Activated CD4-positive, alpha-beta T cell treated with anti-CD3 and anti-CD28 coated beads for 48 hours (primary cell): ENCODE data around the gene PITX3.

Source experiments
- DNase-seq: peaks from one replicate; pipeline ENCODE4 v3.0.0-alpha.2; 2020

Gene PITX3

GRCh38 chr10:102241444-102242117 lies at the start of gene PITX3:
Gene PITX3, minus strand, starts transcription at chr10:102241512. Its CDS starts 9,432 bp downstream, at chr10:102232080.
- DNase-seq, result peak; percentile 96

- DNase-seq, result no peak
These were observed 48.5 kb upstream of the PITX3 start for GRCh38 chr10:102289840-102290239.

DNA sequence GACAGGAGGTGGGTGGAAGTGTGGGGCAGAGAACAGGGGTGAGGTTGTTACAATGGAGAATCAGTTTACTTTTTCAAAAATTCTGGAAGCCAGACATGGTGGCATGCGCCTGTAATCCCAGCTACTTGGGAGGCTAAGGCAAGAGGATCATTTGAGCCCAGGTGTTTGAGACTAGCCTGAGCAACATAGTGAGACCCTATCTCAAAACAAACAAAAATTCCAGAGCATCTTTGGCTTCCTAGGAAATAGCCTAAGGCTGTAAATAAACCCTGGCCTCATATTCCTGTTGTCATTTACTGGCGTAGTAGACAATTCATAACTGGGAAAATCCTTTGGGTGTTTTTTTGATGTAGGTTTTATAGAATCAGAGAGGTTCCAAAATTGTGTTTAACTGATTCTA lies 48.0 kb upstream of the PITX3 start:
- DNase-seq, result no peak

- DNase-seq, result no peak
These were observed 46.7 kb upstream of the PITX3 start for GRCh38 chr10:102287991-102288390.

- peak; percentile 27 for DNase-seq
These were observed 46.2 kb upstream of the PITX3 start for GRCh38 chr10:102287538-102287937.

DNA sequence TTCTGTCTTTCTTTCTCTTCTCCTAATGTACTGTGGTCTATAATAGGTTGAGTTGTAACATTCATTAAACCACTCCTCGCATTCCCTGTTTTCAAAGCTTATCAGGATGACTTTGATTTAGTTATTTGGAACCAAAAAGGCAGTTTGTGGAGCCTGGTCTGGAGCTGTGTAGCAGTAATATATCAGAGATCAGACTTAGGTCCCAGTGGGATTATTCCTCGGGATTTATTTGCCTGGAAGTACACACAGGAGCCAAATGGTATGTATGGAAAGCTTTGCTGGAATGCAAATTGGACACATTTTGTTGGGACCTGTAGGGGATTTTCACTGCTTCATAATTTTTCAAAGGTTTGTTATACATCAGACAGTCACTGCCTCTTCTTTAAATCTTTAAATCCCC lies 44.9 kb upstream of the PITX3 start:
- DNase-seq, result no peak

- no peak for DNase-seq
These were observed 43.8 kb upstream of the PITX3 start for GRCh38 chr10:102285133-102285532.

DNA sequence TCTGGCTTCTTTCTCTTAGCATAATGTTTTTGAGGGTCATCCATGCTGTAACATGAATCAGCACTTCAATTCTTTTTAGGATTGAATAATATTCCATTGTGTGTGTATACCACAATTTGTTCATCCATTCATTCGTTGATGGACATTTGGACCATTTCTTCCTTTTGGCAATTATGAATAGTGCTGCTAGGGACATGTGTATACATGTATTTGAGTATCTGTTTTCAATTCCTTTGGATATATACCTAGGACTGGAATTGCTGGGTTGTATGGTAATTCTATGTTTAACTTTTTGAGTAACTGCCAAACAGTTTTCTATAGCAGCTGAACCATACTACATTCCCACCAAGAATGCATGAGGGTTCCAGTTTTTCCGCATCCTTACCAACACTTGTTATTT lies 43.2 kb upstream of the PITX3 start:
- DNase-seq, result no peak

DNA sequence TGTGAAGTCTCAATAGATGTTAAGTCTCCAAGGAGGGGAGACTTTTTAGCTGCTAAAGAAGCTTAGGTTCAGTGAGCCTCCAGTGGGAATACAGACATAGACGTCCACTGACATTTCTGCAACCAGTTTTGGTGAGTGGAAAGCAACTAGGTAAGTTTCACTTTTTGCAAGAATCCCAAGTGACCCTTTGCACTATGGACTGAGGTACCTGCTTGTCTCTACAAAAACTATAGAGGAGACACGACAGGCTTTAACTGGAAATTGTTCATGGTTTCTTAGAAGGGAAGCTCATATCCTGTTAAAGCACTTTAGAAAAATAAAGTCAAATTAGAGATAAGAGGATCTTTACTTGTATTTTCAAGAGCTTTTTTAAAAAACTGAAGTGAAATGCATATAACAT lies 42.6 kb upstream of the PITX3 start:
- no peak for DNase-seq

DNA sequence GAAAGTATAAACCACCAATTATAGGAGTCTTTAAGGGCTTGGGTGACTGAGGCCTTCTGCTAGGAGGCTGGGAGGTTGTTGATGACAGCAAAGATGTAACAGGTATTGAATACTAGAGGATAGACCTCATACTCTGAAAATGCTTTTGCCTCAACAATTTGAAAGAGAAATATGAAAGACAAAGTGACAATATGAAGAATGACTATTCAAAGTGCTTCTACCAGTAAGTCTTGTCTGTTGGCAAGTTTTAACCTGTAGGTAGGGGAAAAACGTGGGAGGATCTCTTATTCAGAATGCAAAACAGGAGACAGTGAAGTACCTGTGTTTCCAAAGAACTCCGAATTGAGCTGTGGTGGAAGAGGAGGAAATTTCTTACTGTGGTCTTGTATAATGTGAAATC lies 42.2 kb upstream of the PITX3 start:
- no peak for DNase-seq

GRCh38 chr10:102281102-102281487 lies 39.8 kb upstream of the PITX3 start:
- no peak for DNase-seq

DNA sequence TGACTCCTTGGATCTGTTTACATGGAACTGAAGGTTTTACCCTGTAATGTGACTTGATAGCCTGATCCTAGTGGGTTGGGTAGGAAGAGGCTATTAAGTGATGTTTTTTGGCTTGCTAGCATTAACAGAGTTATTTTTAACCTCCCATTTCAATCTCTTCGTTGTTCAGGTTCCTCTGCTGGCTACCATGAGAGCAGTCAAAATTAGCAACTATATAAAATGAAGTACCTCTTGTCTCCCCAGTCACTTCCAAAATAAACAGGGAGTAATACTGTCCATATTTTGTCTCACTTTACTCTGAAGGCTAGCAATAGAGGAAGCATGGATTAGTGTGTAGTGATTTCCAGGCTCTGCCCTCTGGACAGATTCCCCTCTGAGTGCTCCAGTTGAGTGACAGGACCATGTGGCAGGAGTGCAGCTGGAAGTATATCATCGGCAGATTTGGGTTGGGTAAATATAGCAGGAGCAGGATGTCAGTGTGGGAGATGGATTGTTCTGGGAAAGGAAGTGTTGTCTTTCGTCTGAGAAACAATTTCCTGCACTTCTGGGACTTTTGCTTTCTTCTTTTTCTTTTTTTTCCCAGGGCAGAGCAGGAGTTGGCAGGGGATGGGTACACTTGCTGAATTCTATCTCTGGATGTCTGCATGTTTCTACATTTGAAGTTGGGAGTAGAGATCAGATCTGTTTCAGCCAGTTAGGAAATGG lies 39.2 kb upstream of the PITX3 start:
- no peak for DNase-seq

DNA sequence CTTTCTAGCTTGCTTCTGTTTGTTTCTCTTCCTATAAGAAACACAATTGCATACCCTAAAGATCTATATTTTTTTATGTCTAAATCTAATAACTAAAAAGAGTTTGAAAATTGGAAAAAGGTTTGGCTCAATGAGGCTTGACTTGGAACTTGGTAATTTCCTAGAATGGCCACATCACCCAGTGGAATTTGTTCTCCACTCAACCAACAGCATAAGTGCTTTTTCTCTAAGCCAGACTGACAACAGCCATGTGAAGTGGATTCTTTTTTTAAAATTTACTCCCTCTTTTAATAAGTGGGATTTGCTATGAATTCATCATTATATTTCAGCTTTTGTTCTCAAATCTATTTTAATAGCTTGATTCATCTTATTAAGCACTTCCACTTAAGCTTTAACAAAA lies 37.8 kb upstream of the PITX3 start:
- DNase-seq, result no peak

DNA sequence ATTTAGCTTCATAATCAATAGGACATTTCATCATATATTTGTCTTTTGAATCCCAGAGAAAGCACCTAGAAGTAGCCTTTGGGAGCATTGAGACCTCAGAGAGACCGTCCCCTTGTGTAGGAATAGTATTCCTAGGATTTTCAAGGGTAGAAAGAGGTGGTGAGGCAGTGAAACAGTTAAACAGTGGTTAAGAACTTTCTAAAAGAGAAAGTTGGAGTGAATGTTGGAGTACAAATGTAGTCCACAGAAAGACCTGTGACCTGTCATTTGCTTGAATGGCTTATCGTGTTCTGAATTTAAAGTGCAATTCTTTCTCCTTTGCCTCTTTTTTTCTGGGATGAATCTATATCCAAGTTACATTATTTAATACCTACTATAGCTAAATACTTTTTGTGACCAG lies 34.0 kb upstream of the PITX3 start:
- DNase-seq, result no peak

DNA sequence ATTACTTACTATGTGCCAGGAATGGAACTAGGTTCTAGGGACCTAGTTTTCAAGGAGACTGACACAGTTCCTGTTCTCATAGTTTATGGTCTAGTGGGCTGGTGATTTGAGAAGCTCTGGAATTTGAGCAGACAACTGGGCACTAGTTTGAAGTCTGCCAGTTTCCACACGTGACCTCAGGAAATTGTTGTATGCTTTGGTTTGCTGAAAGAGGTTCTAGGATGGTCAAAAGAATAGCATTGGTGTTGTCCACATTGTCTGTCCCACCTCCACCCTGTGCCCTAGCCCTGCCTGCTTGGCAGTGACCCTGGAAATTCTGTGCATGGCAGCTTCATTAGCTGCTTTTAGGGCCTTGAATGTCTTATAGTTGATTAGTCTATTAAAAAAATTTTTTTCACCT lies 32.8 kb upstream of the PITX3 start:
- DNase-seq, result no peak

- DNase-seq, result no peak
These were observed 27.7 kb upstream of the PITX3 start for GRCh38 chr10:102269017-102269416.

GRCh38 chr10:102268375-102268888 lies 27.1 kb upstream of the PITX3 start:
- DNase-seq, result no peak

DNA sequence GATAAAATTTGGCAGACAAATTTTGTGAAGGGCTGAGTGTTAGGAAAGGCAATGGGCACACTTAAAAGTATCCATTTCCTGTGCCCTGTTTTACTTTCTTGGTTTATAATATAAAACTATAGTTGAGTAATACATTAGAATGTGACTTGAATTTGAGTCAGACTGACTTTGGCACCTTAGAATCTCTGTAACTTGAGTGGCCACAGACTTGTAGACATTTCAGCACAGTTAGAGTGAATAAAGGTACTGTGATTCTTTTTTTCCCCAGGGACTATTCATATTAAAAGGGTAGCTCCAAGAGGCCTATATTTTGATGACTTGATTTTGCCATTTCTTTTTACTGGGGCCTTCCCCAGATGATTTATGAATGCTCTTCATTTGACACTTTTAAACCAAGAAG lies 26.4 kb upstream of the PITX3 start:
- DNase-seq, result no peak

GRCh38 chr10:102266670-102267069 lies 25.4 kb upstream of the PITX3 start:
- DNase-seq, result no peak

- no peak for DNase-seq
These were observed 23.1 kb upstream of the PITX3 start for GRCh38 chr10:102264371-102264770.

GRCh38 chr10:102262744-102263370 lies 21.5 kb upstream of the PITX3 start:
- no peak for DNase-seq

- DNase-seq, result no peak
These were observed 20.5 kb upstream of the PITX3 start for GRCh38 chr10:102261842-102262241.

- DNase-seq, result no peak
These were observed 19.9 kb upstream of the PITX3 start for GRCh38 chr10:102261196-102261595.

- DNase-seq, result no peak
These were observed 14.1 kb upstream of the PITX3 start for GRCh38 chr10:102255404-102255803.
